NCI-H69 (cell line): ENCODE measurements around the gene TAGAP.

Experiments
- DNase-seq: peaks from one replicate; lab custom pipeline; 2025; lab: John Stamatoyannopoulos, UW

Gene TAGAP

DNA sequence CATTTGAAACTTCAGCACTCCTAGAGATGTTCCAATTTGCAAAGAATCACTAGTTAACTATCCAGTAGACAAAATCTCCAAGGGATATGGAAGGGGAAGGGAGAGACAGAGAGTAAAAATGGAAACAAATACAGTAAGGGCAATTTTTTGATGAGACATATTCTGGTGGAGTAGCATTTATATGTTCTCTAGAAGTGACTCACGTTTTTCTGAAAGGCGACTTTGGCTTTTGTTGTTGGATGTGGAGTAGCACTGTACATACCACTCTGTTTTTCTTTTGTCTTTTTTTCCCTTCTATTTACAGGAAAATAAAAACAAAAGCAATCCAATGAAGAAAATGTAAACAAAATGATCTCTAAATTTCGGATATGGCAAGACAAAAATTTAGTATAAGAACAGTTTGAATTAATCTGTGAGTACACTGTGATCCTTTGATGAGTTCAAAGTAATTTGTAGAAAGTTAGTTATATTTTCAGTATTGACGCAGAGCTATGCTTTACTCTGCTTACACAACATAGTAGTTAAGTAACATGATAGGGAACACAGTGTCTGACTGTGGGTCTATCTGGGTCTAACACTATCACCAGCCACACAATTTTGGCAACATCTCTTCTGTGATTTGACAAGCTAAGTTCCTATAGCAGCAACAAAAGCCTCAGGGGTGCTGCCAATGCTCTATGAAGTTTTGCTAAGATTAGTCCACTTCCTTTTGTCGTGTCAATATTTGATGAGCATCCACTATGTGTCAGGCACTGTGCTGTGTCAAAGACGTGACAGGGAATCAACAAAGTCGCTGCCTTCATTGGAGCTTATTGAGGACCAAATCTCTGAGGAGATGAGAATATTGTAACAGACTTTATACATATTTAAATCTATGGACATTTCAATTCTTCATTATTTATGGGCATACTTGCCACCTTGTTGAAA, 27.3 kb upstream of the TAGAP start:
- no peak for DNase-seq

DNA sequence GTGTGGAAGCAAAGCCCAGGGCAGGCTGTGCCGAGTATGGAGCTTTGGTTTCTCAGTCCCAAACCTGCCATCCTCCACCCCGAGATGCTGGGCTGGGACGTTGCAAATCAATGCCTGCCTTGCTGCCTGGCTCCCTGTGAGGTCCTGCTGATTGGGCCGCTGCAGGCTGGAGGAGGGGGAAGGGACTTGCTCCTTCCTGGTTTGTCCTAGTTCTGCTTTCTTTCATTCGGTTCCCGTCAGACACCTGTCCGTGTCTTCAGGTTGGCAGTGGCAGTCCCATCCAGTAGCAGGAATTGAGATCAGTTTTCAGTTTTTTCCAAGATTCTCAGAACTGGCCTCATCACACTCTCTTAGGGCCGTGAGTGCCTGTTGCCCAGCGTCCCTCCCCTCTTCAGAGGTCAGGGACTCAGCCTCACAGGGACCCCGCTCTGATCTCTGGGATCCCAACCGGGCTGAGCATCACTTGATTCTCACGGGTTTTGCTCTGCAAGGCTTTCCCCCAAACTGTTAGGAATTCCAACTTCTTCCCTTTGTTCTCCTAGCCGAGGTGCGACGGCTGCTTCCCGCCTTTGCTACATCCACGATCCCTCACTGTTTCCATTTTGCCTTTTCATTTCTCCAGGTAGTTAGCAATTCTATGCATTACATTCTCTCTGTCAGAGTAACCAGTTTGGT, 24.2 kb upstream of the TAGAP start:
- no peak for DNase-seq

DNA sequence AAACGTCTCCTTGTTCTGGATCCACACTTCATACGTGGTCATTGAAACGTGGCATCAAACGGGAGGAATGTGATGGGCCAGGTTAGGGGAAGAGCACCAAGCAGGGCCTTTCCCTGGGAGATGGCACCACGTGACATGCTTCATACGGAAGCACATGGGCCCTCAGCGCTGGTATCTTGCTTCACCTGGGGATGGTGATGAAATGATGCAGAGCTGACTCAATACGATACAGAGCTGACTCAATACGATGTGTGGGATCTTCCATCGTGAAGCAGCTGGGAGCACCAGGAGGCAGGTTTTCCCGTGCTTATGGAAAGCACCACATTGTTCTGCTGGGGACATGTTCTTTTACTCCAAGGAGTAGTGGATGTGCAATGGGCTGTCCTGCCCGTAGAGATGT, 22.5 kb upstream of the TAGAP start:
- DNase-seq = no peak

DNA sequence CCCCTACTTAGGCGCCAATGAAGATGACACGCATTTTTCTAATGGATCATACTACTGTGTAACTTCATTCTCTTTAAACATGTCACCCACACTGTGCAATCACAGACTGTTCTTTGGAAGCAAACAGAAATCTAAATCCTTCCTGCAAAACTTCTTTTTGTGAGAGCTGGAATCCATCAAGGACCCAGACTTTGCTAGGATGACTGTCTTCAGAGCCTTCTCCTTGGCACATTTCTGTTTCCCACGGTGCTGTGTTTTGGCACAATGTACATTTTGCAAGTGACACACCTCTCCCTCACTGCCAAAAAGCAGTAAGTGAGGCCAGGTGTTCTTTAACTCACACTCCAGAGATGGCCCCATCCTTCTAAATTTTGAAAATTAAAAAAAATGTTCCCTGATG, 21.7 kb upstream of the TAGAP start:
- DNase-seq = no peak

DNA sequence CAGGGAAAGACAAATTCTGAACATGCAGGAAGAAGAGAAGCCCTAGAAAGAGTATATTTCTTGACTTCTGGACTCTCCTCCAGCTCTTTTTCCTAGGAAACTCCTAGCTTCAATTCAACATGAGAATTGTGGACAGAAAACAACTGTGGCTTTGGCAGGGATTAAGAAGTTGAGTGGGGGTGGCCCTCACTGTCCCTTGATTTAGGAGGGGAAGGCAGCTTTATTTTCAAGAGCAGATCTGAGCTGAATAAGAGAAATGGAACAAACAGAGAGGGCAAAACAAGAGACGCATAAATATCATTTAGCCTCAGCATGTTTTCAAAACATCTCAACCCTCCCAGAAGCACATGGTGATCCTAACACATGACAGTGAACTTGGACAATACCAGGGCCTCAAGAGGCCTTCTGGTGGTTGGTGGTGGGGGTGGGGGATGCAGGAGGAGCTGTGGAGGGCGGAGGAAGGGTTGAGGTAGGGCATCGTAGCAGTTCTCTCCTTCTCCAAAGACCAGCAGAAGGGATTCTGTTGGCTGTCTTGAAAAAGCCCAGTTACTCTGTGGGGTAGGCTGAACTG, 21.1 kb upstream of the TAGAP start:
- no peak for DNase-seq

DNA sequence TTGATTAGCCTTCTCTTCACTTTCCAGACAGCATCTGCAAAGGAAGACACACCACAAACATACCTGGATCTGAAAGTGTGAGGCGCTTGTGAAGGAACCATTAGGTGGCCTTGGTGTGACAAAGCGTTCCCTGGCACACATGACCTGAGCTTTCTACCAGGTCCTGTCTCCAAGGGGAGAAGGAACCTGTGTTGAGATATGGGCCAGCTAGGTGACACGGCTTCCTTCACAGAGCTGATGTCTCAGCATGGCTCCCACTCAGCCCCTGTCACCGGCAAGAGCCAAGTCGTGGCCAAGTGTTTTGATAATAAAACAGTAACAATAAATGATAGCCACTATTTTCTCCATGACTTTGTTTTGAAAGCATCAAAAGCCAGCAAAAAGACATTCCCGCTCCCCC, 20.3 kb upstream of the TAGAP start:
- no peak for DNase-seq

DNA sequence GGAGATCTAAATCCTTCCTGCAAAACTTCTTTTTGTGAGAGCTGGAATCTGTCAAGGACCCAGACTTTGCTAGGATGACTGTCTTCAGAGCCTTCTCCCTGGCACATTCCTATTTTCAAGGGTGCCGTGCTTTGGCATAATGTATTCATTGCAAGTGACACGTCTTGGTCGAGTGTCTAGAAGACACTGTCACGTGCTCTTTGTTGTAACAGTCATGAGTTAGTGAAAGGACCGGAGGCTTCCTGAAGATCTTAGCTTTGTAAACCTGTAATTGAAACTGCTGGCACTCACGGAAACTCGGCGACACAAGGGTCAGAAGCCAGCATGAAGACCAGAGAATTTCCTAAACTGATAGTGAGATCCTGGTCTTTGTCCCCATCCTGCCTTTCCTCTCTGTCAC, 19.7 kb upstream of the TAGAP start:
- DNase-seq = no peak

DNA sequence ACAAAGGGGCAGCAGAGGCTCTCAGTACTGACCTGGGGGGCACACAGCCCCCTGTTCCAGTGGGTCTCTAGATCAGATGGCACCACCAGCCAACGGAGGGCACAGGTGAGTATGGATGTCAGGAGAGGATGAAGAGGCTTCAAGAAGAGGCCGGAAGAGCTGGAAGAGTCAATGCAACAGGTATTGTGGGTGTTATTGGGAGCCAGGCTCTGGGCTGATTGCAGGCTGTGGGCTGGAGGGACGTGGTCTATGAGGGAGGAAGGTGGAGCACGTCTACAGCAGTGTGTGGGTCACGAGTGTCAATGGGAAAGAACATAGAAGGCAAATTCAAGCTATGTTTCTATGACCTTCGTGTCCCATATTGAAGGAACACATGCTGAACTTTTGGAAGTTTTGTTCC, 18.8 kb upstream of the TAGAP start:
- no peak for DNase-seq

DNA sequence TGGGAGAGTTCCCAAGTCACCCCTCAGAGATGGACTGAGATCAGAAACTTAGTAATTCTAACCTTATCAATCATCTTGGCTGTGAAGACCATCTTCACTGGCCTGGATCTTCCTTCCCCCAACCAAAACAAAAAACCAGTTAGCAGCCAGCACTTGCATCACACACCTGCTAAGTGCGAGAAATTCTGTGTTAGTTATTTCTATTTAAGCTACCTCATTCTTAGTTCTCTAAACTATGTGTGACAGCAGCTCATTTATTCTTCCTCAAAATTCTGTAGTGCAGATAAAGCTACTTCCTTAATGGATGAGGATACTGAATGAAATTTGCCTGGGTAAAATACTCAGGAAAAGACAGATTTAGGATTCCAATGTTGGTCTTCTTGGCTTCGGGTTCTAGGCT, 18.2 kb upstream of the TAGAP start:
- DNase-seq = no peak

DNA sequence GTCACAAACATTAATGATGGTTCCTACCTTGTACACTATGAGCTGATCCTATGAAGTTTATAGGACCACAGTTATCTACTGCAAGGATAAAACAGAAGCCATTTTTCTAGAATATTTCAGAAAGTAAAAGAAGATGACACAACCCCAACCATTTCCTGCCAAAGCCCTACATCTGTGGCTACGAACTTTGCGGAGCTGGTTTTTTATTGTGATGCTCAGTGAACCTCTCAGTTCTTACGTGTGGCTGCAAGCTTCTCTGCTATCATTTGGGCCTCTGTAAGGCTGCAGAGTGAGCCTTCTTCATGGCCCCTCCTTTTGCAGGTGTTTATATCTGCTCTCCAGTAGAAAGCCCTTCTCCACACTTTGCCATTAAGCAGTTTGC, 17.8 kb upstream of the TAGAP start:
- DNase-seq = no peak

DNA sequence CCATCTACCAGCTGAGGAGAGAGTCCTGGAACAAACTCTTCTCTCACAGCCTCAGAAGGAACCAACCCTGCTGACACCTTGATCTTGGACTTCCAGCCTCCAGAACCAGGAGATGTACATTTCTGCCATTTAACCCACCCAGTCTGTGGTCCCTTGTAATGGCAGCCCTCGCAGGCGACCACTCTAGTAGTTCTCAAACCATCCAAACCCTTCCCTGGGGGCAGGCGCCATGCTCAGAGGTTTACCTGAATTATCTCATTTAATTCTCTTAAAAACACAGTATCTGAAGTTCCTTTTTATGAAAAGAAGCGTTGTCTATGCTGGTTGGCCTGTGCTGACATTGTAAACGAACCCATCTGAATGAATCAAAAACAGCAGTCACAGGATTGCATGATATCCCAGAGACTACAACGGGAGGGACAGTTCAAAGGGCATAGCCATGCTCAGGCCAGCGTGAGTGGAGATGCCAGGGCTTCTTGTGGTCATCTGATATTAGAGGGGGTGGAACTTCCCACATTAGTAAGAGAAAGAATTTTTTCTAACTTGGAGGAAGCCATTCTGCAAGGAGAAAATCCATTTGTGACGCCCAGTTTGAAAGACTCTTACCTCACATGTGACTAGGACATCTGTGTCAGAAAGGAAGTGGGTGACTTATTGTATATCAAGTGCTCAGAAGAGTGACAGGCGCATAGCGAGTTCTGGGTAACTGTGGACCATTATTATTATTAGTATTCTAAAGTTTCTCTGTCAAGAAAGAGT, 17.2 kb upstream of the TAGAP start:
- no peak for DNase-seq

DNA sequence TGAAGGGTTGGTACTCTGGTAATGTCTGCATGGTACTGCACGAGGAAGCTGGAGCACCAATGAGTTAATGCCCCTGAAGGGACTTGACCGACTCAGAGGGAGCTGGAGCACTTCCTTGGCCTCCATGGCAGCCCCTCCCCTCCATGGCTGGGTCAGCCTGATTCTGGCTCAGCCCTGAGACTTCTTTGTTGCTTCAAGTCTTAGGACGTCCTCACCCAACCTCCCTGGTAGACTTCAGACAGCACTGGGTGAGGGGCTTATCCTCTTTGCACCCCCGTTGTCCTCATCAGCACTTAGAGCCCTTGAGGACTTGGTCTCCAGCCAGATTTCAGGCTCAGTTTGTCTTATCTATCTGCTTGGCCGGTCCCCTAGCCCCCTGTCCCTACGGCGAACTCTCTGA, 16.4 kb upstream of the TAGAP start:
- no peak for DNase-seq

DNA sequence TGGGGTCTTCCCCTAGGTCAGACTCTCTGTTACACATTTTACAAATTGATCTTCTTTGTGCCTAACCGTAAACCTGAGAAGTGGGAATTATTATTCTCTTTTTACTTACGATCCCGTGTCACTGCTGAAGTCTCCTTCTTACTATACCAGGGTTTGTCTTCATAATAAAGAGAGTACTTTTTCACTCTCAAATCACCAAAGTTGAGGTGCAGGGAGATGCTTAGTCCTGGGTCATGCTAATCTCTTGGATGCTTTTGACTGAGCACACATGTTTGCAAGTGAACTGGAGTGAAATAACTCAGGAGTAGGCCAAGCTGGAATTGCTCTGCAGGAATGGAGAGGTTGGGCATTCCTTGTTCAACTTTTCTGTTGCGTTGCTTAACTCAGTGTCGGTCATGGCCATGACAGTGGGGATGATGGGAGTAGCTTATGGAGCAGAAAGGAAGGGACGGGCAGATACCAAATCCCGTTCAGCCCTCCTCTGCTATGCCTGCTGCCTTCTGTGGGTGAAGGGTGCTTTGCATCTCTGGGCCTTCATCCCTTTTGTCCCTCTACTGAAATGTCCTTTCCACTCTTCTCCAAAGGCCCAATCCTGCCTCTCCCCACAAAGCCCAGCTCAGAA, 15.2 kb upstream of the TAGAP start:
- DNase-seq = no peak

DNA sequence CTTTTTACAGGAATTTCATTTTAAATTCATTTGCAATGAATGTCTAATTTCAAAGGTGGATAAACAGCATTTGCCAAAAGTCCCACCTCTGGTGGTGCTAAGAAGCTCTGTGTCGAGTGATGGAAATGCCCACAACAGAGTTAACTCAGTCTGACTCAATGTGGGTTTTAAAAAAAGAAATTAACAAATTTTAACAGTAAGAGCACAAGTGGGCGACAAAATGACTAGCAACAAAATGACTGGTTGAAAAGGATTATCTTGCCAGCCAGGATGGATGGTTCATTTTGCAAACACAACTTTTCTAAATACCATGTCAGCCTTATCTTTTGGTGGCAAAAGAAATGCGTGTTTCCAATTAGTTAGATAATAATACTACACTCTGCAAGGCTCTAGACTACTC, 14.3 kb upstream of the TAGAP start:
- no peak for DNase-seq

DNA sequence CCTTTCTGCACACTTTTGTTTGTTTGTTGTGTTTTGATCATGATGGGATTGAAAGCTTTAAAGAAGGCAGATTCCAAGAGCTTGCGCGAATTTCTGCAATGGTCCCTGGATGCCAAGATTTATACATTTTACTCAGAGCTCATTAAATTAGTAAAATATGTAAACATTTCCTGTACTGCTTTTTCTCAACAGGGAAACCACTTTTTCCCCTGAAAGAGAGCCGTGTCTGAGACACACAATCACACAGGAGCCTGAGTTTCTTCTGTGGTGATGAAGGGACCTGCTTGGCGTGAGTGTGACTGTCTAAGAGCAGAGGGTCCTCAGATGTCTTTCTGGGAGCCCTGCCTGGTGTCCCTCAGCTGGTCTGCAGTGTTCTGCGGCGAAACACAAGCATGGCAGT, 12.1 kb upstream of the TAGAP start:
- DNase-seq = no peak

DNA sequence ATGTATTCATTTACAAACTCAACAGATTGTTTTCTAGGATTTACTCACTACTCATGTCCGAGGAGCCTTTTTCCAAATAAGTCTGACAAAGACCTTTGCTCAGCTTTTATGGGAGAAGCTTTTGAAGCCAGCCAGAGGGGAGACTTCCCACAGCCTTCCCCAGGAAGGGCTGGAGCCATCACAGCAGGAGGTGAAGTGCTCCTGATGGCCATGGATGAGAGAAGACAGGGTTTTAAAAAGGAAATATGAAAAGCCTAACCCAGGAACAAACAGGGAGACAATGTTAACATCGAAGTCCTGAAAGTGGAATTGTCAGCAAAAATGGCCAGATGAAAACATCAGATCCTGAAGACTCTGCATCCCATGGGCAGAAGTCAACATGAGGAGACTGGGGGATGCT, 11.6 kb upstream of the TAGAP start:
- no peak for DNase-seq

DNA sequence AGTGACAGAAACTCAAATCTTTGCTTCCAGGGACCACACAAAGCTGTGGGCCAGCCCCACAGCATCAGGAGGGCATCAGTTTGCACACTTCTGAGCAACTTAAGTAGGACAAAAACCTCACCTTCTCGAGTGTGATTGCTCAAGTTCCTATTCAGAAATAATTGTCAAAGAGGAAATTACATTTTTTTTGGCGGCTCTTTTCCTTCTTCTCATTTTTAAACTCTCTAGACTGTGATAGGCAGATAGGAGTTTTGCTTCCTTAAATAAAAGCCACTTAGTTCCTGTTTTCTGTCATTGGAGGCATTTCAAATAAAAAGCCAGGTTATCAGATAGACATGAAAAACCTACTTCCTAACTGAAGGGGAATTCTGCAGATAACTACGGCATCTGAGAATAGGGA, 11.2 kb upstream of the TAGAP start:
- DNase-seq = no peak

DNA sequence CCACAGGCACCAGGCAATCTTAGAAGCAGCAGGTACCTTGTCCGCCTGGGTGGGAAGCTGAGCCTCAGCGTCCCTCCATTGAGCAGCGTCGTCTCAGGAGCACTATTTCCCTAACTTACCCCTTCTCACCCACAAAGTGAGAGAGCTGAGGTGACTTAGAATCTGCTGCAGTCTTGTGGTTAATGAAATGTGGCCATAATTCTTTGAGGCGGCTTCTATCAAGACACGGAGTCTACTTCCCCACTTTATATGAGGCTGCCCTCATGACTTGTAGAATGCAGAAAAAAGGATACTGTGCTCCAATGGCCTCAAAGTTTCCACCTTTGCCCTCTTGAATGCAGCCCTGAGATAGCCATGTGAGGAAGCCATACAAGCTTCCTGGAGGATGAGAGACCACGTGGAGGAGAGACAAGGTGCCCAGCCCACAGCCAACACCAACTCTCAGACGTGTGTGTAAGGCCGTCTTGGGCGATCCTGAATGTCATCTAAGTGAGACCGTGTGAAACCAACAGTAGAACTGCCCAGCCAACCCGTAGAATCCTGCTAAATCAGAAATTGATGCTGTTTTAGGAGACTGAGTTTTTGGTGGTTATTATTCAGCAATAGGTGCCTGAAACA, 9.1 kb upstream of the TAGAP start:
- no peak for DNase-seq

DNA sequence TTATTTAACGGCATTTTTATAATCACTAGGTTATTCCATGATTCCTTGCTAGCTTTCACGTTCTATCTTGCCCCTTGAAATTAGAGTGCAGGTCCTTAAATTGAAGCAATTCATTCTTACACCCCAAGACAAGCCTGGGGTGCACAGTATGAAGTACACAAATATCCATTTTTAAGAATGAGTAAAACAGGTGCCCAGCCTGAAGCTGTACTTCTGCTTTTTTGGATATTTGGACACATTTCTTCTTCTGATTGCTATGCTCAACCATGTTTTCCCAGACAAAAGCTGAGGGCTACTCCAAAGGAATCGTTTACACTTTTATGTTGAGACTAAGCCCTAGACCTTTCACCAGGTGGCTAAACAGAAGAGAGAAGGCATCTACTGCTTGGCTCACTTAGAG, 7.9 kb upstream of the TAGAP start:
- no peak for DNase-seq

DNA sequence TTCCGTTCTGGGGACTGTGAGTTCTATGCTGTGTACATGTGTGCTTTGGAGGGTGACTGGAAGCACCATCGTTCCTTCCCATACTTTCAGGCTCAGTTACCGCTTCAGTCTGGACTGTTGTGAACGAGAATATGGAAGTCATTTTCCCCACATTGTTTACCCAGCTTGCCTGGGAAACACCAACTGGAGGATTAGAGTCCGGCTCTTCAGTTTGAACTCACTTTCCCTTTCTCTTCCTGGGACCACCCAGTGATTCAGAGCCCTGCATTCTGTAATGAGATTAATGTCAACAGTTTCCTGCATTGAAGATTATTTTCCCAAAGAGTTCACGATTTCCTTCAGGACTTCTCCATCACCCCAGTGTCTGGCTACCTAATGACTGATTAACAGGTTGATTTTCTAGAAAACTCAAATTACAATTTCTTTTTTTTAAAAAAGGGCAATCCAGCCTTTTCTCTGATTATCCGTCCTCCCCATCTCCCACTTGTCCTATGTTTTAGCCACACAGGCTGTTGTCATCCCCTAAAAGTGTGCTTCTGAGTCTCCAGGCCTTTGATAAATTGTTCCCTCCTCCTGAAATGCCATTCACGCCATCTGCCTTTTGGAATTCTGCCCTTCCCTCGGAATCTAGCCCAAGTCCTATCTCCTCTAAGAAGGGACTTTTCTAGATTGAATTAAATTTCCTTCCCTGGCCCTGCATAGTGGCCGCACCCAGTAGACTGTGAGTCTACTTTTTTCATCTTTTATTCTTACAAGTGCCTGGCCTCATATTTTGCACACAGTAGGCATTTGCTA, 3.3 kb upstream of the TAGAP start:
- no peak for DNase-seq

DNA sequence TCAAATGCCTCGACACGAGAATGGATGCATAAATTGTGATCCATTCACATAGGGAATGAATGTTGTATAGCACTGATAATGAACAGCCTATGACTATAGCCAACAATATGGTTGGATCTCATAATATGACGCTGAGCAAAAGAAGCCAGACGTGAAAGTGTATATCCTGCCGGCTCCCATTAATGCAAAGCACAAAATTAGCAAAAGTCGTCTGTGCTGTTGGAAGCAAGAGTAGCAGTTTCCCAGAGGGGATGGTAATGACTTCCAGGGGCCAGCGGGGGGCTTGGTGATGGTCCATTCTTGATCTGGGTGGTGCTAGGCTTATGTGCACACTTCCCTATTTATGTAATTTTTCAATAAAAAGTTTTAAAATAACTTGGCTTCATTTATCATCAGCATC, 1.0 kb upstream of the TAGAP start:
- no peak for DNase-seq
